Testis (tissue), 3 donors: Measurements from ENCODE around the gene MACROD1. TPM values are rescaled to one million over a fixed set of nuclear protein-coding genes. Genes with fewer than 3 reads are reported as not detected.
"Not testable (repeated sequence)": the region's sequence is repeated elsewhere in the genome, so short reads cannot be mapped to it uniquely, and the experiment has no call there.

Source experiments
- DNase-seq: peaks from one replicate; pipeline ENCODE4 v3.0.0-alpha.2; 2019
- H3K27ac ChIP-seq, 2 donors: fragments of 200-600 bp; sonication (generic); one replicate each; pipeline ENCODE4 v1.5.1; 2019
- H3K27me3 ChIP-seq: fragments of 200-600 bp; sonication (generic); one replicate; pipeline ENCODE4 v1.5.1; 2019
- H3K36me3 ChIP-seq: fragments of 200-600 bp; sonication (generic); one replicate; pipeline ENCODE4 v1.5.1; 2017; ENCODE audit warnings: low read depth; ENCODE audit errors: missing control alignments
- H3K4me1 ChIP-seq: fragments of 200-600 bp; sonication (generic); one replicate; pipeline ENCODE4 v1.5.1; 2019
- H3K4me3 ChIP-seq, 2 donors: fragments of 200-600 bp; sonication (generic); one replicate each; pipeline ENCODE4 v1.5.1; 2017 to 2019
- H3K9me3 ChIP-seq: fragments of 200-600 bp; sonication (generic); one replicate; pipeline ENCODE4 v1.5.1; 2017
- POLR2A ChIP-seq: fragments of 450-650 bp; IDR thresholded peaks from one replicate; pipeline ENCODE4 v1.6.1; 2017; ENCODE audit warnings: antibody characterized with exemption, mild to moderate bottlenecking, moderate library complexity
- WGBS, 2 donors: methylation state at CpG; one replicate each; pipeline ENCODE4 v1.1.5; 2018; 5-methylcytosine and 5-hydroxymethylcytosine counted together
- intact Hi-C: fragments of 100-400 bp; cut with DNase I; formaldehyde crosslinking; loops from one replicate; pipeline ENCODE4 v1.15.1; 2023; ENCODE audit warnings: low total_unique reads
- polyA plus RNA-seq: library from polyadenylated mRNA; stranded (reverse); fragments of 350-450 nt; fragmentation: Illumina TruSeq; extraction: RNeasy Lipid Tissue Mini Kit (QIAGEN cat#74804); gene quantifications from one replicate; pipeline ENCODE4 v1.2.3, GENCODE V29; 2014; ENCODE audit warnings: low read depth, low replicate concordance; ENCODE audit not compliant: insufficient read depth
- total RNA-seq, 2 donors: library from RNA; depleted of rRNA; stranded (reverse); fragments of >200 nt; gene quantifications; one replicate each; pipeline ENCODE4 v1.2.3, GENCODE V29; 2016
- TF ChIP-seq, protein P1 (sequence below), 3 experiments: fragments of 450-650 bp in 2 of 3; fragments of 200-600 bp in 1 of 3; sonication (generic) in 1 of 3; IDR thresholded peaks; one replicate each; pipeline ENCODE4 v1.5.1; 2016 to 2019; ENCODE audit warnings: antibody characterized with exemption in 3 of 3, mild to moderate bottlenecking in 2 of 3, moderate library complexity in 1 of 3

MACROD1 gene
- total and polyA plus RNA-seq, 3 donors from 2014 or later: 13.3 to 15.3 (median 14.1) TPM

GRCh38 chr11:63966444-63966843, 199.5 kb downstream of the MACROD1 start:
- no peak overlapping the region for H3K4me3 ChIP-seq
- no peaks in the 10 kb centered on the region for H3K9me3 ChIP-seq
- H3K36me3 ChIP-seq: no peaks in the 10 kb centered on the region
- intact Hi-C loops: no loop called here
- WGBS, 2 donors: 78 to 93% methylated on average over 1 of the region's 1 CpG
- H3K4me1 ChIP-seq: no peaks in the 10 kb centered on the region
- no peak for TF ChIP-seq POLR2A
- TF ChIP-seq, protein P1, sequence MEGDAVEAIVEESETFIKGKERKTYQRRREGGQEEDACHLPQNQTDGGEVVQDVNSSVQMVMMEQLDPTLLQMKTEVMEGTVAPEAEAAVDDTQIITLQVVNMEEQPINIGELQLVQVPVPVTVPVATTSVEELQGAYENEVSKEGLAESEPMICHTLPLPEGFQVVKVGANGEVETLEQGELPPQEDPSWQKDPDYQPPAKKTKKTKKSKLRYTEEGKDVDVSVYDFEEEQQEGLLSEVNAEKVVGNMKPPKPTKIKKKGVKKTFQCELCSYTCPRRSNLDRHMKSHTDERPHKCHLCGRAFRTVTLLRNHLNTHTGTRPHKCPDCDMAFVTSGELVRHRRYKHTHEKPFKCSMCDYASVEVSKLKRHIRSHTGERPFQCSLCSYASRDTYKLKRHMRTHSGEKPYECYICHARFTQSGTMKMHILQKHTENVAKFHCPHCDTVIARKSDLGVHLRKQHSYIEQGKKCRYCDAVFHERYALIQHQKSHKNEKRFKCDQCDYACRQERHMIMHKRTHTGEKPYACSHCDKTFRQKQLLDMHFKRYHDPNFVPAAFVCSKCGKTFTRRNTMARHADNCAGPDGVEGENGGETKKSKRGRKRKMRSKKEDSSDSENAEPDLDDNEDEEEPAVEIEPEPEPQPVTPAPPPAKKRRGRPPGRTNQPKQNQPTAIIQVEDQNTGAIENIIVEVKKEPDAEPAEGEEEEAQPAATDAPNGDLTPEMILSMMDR (IDR thresholded peaks at IDR 0.05): no peak
- DNase-seq: no peak
- no peak overlapping the region for H3K27ac ChIP-seq
- H3K27me3 ChIP-seq: no peaks in the 10 kb centered on the region

DNA sequence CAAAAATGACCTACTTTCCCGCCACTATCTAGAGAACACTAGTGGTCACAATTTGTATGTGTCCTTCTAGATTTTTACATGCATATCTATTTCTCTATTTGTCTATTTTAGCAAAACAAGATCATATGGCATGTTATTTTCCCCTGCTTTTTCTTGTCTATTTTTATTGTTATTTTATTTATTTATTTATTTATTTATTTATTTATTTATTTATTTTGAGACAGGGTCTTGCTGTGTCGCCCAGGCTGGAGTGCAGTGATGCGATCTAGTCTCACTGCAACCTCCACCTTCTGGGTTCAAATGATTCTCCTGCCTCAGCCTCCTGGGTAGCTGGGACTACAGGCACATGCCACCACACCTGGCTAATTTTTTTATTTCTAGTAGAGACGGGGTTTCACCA, 202.0 kb downstream of the MACROD1 start:
- intact Hi-C loops, H3K4me1 ChIP-seq, H3K4me3 ChIP-seq, H3K9me3 ChIP-seq, H3K27me3 ChIP-seq, H3K36me3 ChIP-seq, DNase-seq, H3K27ac ChIP-seq: not testable (repeated sequence)
- 95 to 97% methylated on average over 4 of the region's 4 CpGs for WGBS, 2 donors

DNA sequence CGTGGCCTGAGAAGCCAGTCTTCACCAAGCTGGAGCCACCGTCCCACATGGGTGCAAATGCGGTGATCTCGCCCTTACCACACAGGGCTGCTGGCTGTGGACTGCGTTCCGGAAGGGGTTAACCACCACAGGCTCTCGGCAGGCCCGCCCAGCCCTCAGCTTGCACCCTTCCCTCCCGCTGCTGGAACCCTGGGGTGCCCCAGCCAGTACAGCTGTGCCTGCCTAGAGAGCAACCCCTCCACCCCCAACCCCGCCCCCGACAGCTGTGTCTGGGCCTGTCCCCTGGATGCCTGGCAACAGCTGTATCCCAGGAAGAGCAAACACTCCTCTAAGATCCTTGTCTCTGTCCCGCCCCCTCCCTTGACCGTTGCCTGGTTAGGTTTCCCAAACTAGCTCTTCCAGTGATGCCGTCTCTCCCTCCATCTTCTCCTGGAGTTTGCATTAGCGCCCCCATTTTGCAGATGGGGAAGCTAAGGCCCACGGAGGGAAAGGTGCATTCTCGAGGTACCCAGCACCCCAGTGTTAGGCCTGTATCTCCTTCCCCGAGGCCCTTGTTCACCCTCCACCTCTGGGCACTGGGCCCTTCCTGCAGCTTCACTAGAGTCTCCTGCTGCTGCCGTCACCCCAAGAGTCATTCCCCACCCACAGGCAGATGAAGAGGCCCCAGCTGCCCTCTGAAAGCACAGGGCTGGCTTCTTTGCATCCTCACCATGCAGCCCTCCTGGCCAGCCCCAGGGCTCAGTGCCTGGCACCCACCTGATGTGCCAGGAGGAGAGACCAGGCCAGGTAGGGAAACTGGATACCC, 204.1 kb downstream of the MACROD1 start:
- no peak for TF ChIP-seq POLR2A
- TF ChIP-seq, protein P1 (IDR thresholded peaks at IDR 0.05): no peak
- 39 to 64% methylated on average over 4 to 19 of the region's 19 CpGs for WGBS, 2 donors
- DNase-seq: no peak
- no peaks in the 10 kb centered on the region for H3K36me3 ChIP-seq
- no peaks in the 10 kb centered on the region for H3K4me1 ChIP-seq
- no peak overlapping the region for H3K27ac ChIP-seq
- intact Hi-C loops: no loop called here
- no peaks in the 10 kb centered on the region for H3K27me3 ChIP-seq
- no peak overlapping the region for H3K4me3 ChIP-seq
- no peaks in the 10 kb centered on the region for H3K9me3 ChIP-seq

GRCh38 chr11:63958008-63958407, 207.9 kb downstream of the MACROD1 start:
- DNase-seq: no peak
- no peaks in the 10 kb centered on the region for H3K36me3 ChIP-seq
- no peaks in the 10 kb centered on the region for H3K9me3 ChIP-seq
- intact Hi-C loops: no loop called here
- H3K4me3 ChIP-seq: no peak overlapping the region
- H3K27ac ChIP-seq: no peak overlapping the region
- TF ChIP-seq, protein P1 (IDR thresholded peaks at IDR 0.05): no peak
- no peak for TF ChIP-seq POLR2A
- no peaks in the 10 kb centered on the region for H3K4me1 ChIP-seq
- no peaks in the 10 kb centered on the region for H3K27me3 ChIP-seq
- WGBS, 2 donors: 81 to 87% methylated on average over 4 to 5 of the region's 5 CpGs

- no peak for DNase-seq
- Histone ChIP-seq H3K4me3 (no peak overlapping the region), H3K4me1 (no peaks in the 10 kb centered on the region), H3K36me3 (no peaks in the 10 kb centered on the region), H3K27ac (no peak overlapping the region), H3K27me3 (no peaks in the 10 kb centered on the region), H3K9me3 (no peaks in the 10 kb centered on the region)
- no peak for TF ChIP-seq POLR2A
- TF ChIP-seq, protein P1 (IDR thresholded peaks at IDR 0.05): no peak
- intact Hi-C loops: no loop called here
- 92 to 99% methylated on average over 4 of the region's 4 CpGs for WGBS, 2 donors
Observed at GRCh38 chr11:63952570-63952969, 213.3 kb downstream of the MACROD1 start.
